ENCODE results near the gene RRAS2.

The RRAS2 gene

GRCh38 chr11:14388352-14388751, 29.4 kb upstream of the RRAS2 start:
- no peaks in the 10 kb centered on the region for H3K4me1 ChIP-seq (ENCODE audit: control insufficient read depth, insufficient read depth, low read length)
- CTCF ChIA-PET: interaction anchor here (2.5 kb wide), 1 partner anchor 31 kb away, joined by 9 read pairs; no protein-coding TSS in a partner anchor
- no peak overlapping the region for H3K4me3 ChIP-seq (ENCODE audit: low read depth, low read length)
- POLR2A ChIA-PET: no interaction called here
- H3K27ac ChIP-seq (ENCODE audit: extremely low read depth, low read depth, low read length): no peak overlapping the region
- no peaks in the 10 kb centered on the region for H3K9me3 ChIP-seq (ENCODE audit: control insufficient read depth, insufficient read depth, low read depth, low read length)
- TF ChIP-seq PRDM2 (tag by site-specific recombination; IDR thresholded peaks at IDR 0.05; ENCODE audit: borderline replicate concordance): no peak
- no peak for TF ChIP-seq ZNF610 (tag by site-specific recombination; IDR thresholded peaks at IDR 0.05; ENCODE audit: borderline replicate concordance)
- TF ChIP-seq ZNF157 (tag by site-specific recombination; IDR thresholded peaks at IDR 0.05): no peak
- no peak for TF ChIP-seq ZNF16 (tag by site-specific recombination; IDR thresholded peaks at IDR 0.05; ENCODE audit: low read depth)
- TF ChIP-seq, protein P1, sequence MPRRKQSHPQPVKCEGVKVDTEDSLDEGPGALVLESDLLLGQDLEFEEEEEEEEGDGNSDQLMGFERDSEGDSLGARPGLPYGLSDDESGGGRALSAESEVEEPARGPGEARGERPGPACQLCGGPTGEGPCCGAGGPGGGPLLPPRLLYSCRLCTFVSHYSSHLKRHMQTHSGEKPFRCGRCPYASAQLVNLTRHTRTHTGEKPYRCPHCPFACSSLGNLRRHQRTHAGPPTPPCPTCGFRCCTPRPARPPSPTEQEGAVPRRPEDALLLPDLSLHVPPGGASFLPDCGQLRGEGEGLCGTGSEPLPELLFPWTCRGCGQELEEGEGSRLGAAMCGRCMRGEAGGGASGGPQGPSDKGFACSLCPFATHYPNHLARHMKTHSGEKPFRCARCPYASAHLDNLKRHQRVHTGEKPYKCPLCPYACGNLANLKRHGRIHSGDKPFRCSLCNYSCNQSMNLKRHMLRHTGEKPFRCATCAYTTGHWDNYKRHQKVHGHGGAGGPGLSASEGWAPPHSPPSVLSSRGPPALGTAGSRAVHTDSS (tag by site-specific recombination; IDR thresholded peaks at IDR 0.05): no peak
- no peak for TF ChIP-seq ZNF624 (tag by site-specific recombination; IDR thresholded peaks at IDR 0.05)
- TF ChIP-seq ZFP69B (tag by site-specific recombination; IDR thresholded peaks at IDR 0.05): no peak
- no peak for TF ChIP-seq ZNF426 (tag by site-specific recombination; IDR thresholded peaks at IDR 0.05)
- no peak for TF ChIP-seq ZNF404 (tag by site-specific recombination; IDR thresholded peaks at IDR 0.05)
- no peaks in the 10 kb centered on the region for H3K36me3 ChIP-seq (ENCODE audit: control insufficient read depth in 2 of 2, insufficient read depth in 1 of 2, low read length in 2 of 2)

GRCh38 chr11:14386895-14387480, 28.0 kb upstream of the RRAS2 start:
- no peaks in the 10 kb centered on the region for H3K9me3 ChIP-seq (ENCODE audit: control insufficient read depth, insufficient read depth, low read depth, low read length)
- no peaks in the 10 kb centered on the region for H3K4me1 ChIP-seq (ENCODE audit: control insufficient read depth, insufficient read depth, low read length)
- H3K36me3 ChIP-seq (ENCODE audit: control insufficient read depth in 2 of 2, insufficient read depth in 1 of 2, low read length in 2 of 2): no peaks in the 10 kb centered on the region
- ChIA-PET POLR2A (no interaction called here), CTCF (interaction anchor here (0.8 to 2.5 kb wide), 2 partner anchors 32 to 36 kb away, joined by 3 to 9 read pairs; no protein-coding TSS in a partner anchor)
- no peak overlapping the region for H3K27ac ChIP-seq (ENCODE audit: extremely low read depth, low read depth, low read length)
- H3K4me3 ChIP-seq (ENCODE audit: low read depth, low read length): no peak overlapping the region
- TF ChIP-seq, protein P2, sequence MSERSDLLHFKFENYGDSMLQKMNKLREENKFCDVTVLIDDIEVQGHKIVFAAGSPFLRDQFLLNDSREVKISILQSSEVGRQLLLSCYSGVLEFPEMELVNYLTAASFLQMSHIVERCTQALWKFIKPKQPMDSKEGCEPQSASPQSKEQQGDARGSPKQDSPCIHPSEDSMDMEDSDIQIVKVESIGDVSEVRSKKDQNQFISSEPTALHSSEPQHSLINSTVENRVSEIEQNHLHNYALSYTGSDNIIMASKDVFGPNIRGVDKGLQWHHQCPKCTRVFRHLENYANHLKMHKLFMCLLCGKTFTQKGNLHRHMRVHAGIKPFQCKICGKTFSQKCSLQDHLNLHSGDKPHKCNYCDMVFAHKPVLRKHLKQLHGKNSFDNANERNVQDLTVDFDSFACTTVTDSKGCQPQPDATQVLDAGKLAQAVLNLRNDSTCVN (tag by site-specific recombination; optimal IDR thresholded peaks at IDR 0.05): no peak
- TF ChIP-seq ZNF792 (tag by site-specific recombination; IDR thresholded peaks at IDR 0.05) (no peak), PRDM1 (tag by site-specific recombination; IDR thresholded peaks at IDR 0.05) (no peak), ZNF18 (tag by site-specific recombination; IDR thresholded peaks at IDR 0.05) (no peak), ZNF354C (tag by site-specific recombination; IDR thresholded peaks at IDR 0.05; ENCODE audit: borderline replicate concordance, low read depth) (no peak), ZNF626 (tag by site-specific recombination; IDR thresholded peaks at IDR 0.05) (no peak), ZBTB20 (tag by site-specific recombination; IDR thresholded peaks at IDR 0.05) (no peak)
- TF ChIP-seq, protein P3, sequence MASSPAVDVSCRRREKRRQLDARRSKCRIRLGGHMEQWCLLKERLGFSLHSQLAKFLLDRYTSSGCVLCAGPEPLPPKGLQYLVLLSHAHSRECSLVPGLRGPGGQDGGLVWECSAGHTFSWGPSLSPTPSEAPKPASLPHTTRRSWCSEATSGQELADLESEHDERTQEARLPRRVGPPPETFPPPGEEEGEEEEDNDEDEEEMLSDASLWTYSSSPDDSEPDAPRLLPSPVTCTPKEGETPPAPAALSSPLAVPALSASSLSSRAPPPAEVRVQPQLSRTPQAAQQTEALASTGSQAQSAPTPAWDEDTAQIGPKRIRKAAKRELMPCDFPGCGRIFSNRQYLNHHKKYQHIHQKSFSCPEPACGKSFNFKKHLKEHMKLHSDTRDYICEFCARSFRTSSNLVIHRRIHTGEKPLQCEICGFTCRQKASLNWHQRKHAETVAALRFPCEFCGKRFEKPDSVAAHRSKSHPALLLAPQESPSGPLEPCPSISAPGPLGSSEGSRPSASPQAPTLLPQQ (tag by site-specific recombination; IDR thresholded peaks at IDR 0.05): no peak
- TF ChIP-seq, protein P4, sequence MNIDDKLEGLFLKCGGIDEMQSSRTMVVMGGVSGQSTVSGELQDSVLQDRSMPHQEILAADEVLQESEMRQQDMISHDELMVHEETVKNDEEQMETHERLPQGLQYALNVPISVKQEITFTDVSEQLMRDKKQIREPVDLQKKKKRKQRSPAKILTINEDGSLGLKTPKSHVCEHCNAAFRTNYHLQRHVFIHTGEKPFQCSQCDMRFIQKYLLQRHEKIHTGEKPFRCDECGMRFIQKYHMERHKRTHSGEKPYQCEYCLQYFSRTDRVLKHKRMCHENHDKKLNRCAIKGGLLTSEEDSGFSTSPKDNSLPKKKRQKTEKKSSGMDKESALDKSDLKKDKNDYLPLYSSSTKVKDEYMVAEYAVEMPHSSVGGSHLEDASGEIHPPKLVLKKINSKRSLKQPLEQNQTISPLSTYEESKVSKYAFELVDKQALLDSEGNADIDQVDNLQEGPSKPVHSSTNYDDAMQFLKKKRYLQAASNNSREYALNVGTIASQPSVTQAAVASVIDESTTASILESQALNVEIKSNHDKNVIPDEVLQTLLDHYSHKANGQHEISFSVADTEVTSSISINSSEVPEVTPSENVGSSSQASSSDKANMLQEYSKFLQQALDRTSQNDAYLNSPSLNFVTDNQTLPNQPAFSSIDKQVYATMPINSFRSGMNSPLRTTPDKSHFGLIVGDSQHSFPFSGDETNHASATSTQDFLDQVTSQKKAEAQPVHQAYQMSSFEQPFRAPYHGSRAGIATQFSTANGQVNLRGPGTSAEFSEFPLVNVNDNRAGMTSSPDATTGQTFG (tag by site-specific recombination; IDR thresholded peaks at IDR 0.05; ENCODE audit: borderline replicate concordance): no peak
